Endothelial cell (in vitro differentiated cells): Measurements from ENCODE around the gene HAUS8. TPM values are rescaled to one million over a fixed set of nuclear protein-coding genes. Genes with fewer than 3 reads are reported as not detected.

Experiments
- DNase-seq: peaks from one replicate; pipeline ENCODE4 v3.0.0; 2021; ENCODE audit warnings: low spot score
- H3K27ac Mint-ChIP-seq: one replicate; pipeline ENCODE4 v1.8.0; 2021; ENCODE audit warnings: mixed read lengths, inconsistent platforms; ENCODE audit not compliant: unreplicated experiment
- H3K27me3 Mint-ChIP-seq: one replicate; pipeline ENCODE4 v1.8.0; 2021; ENCODE audit warnings: mild to moderate bottlenecking, moderate library complexity, mixed read lengths, inconsistent platforms; ENCODE audit not compliant: unreplicated experiment
- H3K36me3 Mint-ChIP-seq: one replicate; pipeline ENCODE4 v1.8.0; 2021; ENCODE audit warnings: mild to moderate bottlenecking, low read depth, mixed read lengths, inconsistent platforms; ENCODE audit not compliant: unreplicated experiment
- H3K4me1 Mint-ChIP-seq: one replicate; pipeline ENCODE4 v1.8.0; 2021; ENCODE audit warnings: mild to moderate bottlenecking, mixed read lengths, inconsistent platforms; ENCODE audit not compliant: unreplicated experiment
- H3K4me3 Mint-ChIP-seq: one replicate; pipeline ENCODE4 v1.8.0; 2021; ENCODE audit warnings: mild to moderate bottlenecking, mixed read lengths, inconsistent platforms; ENCODE audit not compliant: unreplicated experiment
- H3K9me3 Mint-ChIP-seq: one replicate; pipeline ENCODE4 v1.8.0; 2021; ENCODE audit warnings: mixed read lengths, inconsistent platforms; ENCODE audit not compliant: unreplicated experiment
- total RNA-seq: library from RNA; stranded (reverse); fragmentation: NEBNext Ultra II Directional; extraction: Animal tissue kit (Norgen Biotek cat#: 25700); gene quantifications from one replicate; pipeline ENCODE4 v1.2.1, GENCODE V29; 2021; ENCODE audit not compliant: unreplicated experiment
- TF ChIP-seq, protein P1 (sequence below): fragments of 200-600 bp; sonication (generic); IDR thresholded peaks from one replicate; pipeline ENCODE4 v1.5.0; 2021; ENCODE audit warnings: antibody characterized with exemption; ENCODE audit not compliant: unreplicated experiment

Gene HAUS8
- total RNA-seq, 1 donor from 2014 or later: 6.9 TPM

DNA sequence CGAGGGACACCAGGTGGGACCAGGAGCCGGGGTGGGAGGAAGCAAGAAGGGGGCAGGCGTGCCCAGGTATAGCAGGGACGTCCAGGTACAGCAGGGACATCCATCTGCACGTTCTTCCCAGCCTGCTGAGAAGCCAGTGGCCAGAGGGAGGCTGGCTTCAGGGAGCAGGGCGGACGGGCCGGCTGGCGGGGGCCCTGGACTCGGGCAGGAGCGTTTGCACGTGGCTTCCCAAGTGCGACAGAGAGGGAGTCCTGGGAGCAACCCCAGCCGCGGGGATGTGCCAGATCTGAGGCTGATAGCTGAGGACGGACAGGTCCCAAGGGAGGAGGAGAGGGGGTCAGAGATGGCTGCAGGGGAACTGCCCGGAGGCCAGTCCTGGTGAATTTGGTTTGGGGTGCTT, 37.0 kb upstream of the HAUS8 start:
- Mint-ChIP-seq H3K27me3 (peaks cover 3% of the 10 kb centered on the region), H3K27ac (no peak overlapping the region), H3K4me1 (peaks cover 4% of the 10 kb centered on the region), H3K4me3 (peak overlapping the region; percentile 14), H3K9me3 (no peaks in the 10 kb centered on the region), H3K36me3 (peaks cover 13% of the 10 kb centered on the region)
- DNase-seq: no peak
- TF ChIP-seq, protein P1, sequence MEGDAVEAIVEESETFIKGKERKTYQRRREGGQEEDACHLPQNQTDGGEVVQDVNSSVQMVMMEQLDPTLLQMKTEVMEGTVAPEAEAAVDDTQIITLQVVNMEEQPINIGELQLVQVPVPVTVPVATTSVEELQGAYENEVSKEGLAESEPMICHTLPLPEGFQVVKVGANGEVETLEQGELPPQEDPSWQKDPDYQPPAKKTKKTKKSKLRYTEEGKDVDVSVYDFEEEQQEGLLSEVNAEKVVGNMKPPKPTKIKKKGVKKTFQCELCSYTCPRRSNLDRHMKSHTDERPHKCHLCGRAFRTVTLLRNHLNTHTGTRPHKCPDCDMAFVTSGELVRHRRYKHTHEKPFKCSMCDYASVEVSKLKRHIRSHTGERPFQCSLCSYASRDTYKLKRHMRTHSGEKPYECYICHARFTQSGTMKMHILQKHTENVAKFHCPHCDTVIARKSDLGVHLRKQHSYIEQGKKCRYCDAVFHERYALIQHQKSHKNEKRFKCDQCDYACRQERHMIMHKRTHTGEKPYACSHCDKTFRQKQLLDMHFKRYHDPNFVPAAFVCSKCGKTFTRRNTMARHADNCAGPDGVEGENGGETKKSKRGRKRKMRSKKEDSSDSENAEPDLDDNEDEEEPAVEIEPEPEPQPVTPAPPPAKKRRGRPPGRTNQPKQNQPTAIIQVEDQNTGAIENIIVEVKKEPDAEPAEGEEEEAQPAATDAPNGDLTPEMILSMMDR: no peak

DNA sequence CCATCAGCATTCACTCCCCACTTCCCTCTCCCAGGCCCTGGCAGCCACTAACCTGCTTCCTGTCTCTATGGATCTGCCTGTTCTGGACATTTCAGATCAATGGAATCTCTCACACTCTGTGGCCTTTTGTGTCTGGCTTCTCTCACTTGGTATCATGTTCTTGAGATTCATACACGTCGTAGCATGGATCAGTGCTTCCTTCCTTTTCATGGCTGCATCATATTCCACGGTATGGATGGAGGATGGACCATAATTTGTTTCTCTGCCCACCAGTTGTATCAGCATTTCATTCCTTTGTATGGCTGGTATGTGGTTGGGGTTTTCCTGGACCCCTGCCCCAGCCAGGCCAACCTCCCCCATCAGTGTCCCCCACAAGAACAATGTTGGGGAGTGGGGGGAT, 36.5 kb upstream of the HAUS8 start:
- no peaks in the 10 kb centered on the region for H3K9me3 Mint-ChIP-seq
- TF ChIP-seq, protein P1: no peak
- H3K27me3 Mint-ChIP-seq: peaks cover 3% of the 10 kb centered on the region
- H3K4me1 Mint-ChIP-seq: peaks cover 4% of the 10 kb centered on the region
- H3K36me3 Mint-ChIP-seq: peaks cover 13% of the 10 kb centered on the region
- H3K27ac Mint-ChIP-seq: no peak overlapping the region
- H3K4me3 Mint-ChIP-seq: peak overlapping the region; percentile 14
- DNase-seq: no peak

DNA sequence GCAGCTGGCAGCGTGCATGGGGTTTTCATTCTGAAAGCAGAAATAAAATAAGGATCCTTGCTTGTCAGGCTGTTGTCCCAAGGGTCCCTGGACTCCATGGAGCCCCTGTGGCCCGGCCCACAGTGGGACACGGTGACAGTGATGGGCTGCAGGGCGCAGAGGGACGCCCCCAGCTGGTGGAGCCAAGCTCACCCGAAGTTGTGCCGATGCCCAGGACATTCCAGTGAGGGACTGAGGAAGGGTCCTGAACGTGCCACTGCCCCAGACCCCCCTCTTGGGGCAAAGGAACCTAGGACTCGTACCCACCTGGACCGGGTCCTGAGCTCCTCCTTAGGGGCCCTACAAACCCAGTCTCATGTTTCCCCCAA, 35.3 kb upstream of the HAUS8 start:
- Mint-ChIP-seq H3K9me3 (no peaks in the 10 kb centered on the region), H3K27me3 (peaks cover 3% of the 10 kb centered on the region), H3K4me1 (peaks cover 4% of the 10 kb centered on the region), H3K4me3 (no peak overlapping the region), H3K36me3 (peaks cover 13% of the 10 kb centered on the region), H3K27ac (no peak overlapping the region)
- no peak for DNase-seq
- TF ChIP-seq, protein P1: no peak

DNA sequence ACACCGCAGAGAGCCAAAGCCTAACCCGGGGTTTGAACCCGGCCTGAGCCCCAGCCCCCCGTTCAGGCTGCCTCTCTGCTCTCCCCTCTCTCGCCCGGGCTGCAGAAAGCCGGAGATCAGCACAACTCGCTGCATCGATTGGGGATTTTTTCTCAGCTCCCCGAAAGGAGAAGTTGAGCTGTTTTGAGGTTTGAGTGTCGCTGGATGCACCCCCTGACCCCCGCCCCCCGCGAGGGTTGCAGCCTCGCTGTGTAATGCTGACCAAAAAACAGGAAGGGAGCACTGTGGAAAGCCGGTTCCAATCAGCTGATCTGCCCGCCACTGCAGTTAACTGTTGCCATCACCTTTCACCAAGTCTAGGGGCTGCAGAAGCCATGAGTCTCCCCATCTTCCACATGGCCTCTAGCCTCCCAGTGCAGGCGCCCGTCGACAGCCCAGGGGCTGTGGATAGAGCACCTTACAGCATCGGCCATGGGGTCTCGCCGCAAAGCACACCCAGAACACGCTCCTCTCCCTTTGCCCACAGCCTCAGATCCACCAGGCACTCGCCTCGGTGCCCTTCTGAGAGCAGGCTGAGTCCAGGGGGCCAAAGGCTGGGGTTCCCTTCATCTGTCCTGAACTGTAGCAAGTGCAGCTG, 34.8 kb upstream of the HAUS8 start:
- H3K4me3 Mint-ChIP-seq: no peak overlapping the region
- no peaks in the 10 kb centered on the region for H3K9me3 Mint-ChIP-seq
- no peak overlapping the region for H3K27ac Mint-ChIP-seq
- no peak for DNase-seq
- TF ChIP-seq, protein P1: no peak
- peaks cover 13% of the 10 kb centered on the region for H3K36me3 Mint-ChIP-seq
- H3K4me1 Mint-ChIP-seq: peaks cover 4% of the 10 kb centered on the region
- H3K27me3 Mint-ChIP-seq: peaks cover 3% of the 10 kb centered on the region

DNA sequence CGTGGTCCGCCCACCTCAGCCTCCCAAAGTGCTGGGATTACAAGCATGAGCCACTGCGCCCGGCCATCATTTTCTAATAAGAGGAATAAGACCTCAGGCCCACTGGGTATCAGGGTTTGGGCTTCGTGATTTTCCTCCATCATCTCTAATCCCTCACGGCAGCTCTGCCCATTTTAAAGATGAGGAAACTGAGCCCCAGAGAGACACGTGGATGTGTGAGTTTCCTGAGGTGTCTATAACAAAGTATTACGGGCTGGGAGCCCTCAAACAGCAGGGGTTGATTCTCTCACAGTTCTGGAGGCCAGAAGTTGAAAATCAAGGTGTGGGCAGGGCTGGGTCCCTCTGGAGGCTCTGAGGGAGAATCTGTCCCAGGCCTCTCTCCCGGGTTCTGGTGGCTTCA, 34.0 kb upstream of the HAUS8 start:
- DNase-seq: no peak
- H3K27ac Mint-ChIP-seq: no peak overlapping the region
- peaks cover 4% of the 10 kb centered on the region for H3K4me1 Mint-ChIP-seq
- peaks cover 16% of the 10 kb centered on the region for H3K36me3 Mint-ChIP-seq
- H3K4me3 Mint-ChIP-seq: no peak overlapping the region
- no peaks in the 10 kb centered on the region for H3K9me3 Mint-ChIP-seq
- TF ChIP-seq, protein P1: no peak
- H3K27me3 Mint-ChIP-seq: peaks cover 5% of the 10 kb centered on the region
